IMR-90 (cell line): ENCODE data around the gene SPATA13. TPM values are rescaled to one million over a fixed set of nuclear protein-coding genes. Genes with fewer than 3 reads are reported as not detected.

ENCODE experiments used
- ATAC-seq: fragments of 200-7000 bp; cut with Tn5 transposase; 2 replicates; pipeline ENCODE4 v1.9.1; 2020; ENCODE audit warnings: low read depth, mild to moderate bottlenecking, moderate library complexity
- BruUV-seq: library from RNA; stranded (reverse); fragments of 400-500 nt; replicated peaks from 2 replicates; lab custom pipeline; 2021; lab: Mats Ljungman, UMichigan
- CTCF ChIA-PET: fragments of 300-600 bp; formaldehyde crosslinking; extraction: SDS; loops from one replicate; lab custom pipeline; 2021; ENCODE audit warnings: antibody characterized with exemption; lab: Yijun Ruan, JAX
- POLR2A ChIA-PET: fragments of 300-600 bp; sonication (Branson Sonifier 250); formaldehyde crosslinking; loops from one replicate; lab custom pipeline; 2022; ENCODE audit warnings: antibody characterized with exemption; ENCODE audit not compliant: unreplicated experiment; lab: Charles Lee
- DNase-seq: peaks from one replicate; pipeline ENCODE4 v3.0.0; 2013
- H2AFZ ChIP-seq: replicated peaks from 2 replicates; pipeline ENCODE3; 2013; ENCODE audit warnings: low read length, mild to moderate bottlenecking; ENCODE audit not compliant: poor library complexity
- H2AK5ac ChIP-seq: 2 replicates; pipeline ENCODE4 v1.6.1; 2013; ENCODE audit warnings: low read depth, low read length, inconsistent platforms
- H2AK9ac ChIP-seq: replicated peaks from 2 replicates; pipeline ENCODE3; 2013; ENCODE audit warnings: mild to moderate bottlenecking, low read depth, low read length, moderate library complexity; ENCODE audit not compliant: poor library complexity
- H2BK120ac ChIP-seq: 2 replicates; pipeline ENCODE4 v1.6.1; 2013; ENCODE audit warnings: low read depth, low read length, inconsistent platforms
- H2BK15ac ChIP-seq: 3 replicates; pipeline ENCODE4 v1.6.1; 2013; ENCODE audit warnings: low read depth, low read length, inconsistent platforms
- H2BK20ac ChIP-seq: 2 replicates; pipeline ENCODE4 v1.6.1; 2013; ENCODE audit warnings: low read depth, mild to moderate bottlenecking, inconsistent platforms, low read length, moderate library complexity
- H2BK5ac ChIP-seq: 2 replicates; pipeline ENCODE4 v1.6.1; 2013; ENCODE audit warnings: mild to moderate bottlenecking, low read depth, low read length, inconsistent platforms; ENCODE audit not compliant: poor library complexity, severe bottlenecking
- H3K14ac ChIP-seq: replicated peaks from 2 replicates; pipeline ENCODE4 v1.6.1; 2013; ENCODE audit warnings: low read depth, low read length, inconsistent platforms
- H3K18ac ChIP-seq: 2 replicates; pipeline ENCODE4 v1.6.1; 2013; ENCODE audit warnings: low read depth, low read length, control low read depth
- H3K23ac ChIP-seq: 2 replicates; pipeline ENCODE4 v1.6.1; 2013; ENCODE audit warnings: low read depth, low read length, inconsistent platforms
- H3K27ac ChIP-seq: 2 replicates; pipeline ENCODE4 v1.5.1; 2013; ENCODE audit warnings: mild to moderate bottlenecking, control low read depth, low read length; ENCODE audit not compliant: insufficient read depth
- H3K27me3 ChIP-seq: 2 replicates; pipeline ENCODE4 v1.6.1; 2013; ENCODE audit warnings: low read length; ENCODE audit not compliant: control insufficient read depth, insufficient read depth
- H3K36me3 ChIP-seq: 2 replicates; pipeline ENCODE4 v1.6.1; 2013; ENCODE audit warnings: low read length, mixed read lengths; ENCODE audit not compliant: control insufficient read depth, insufficient read depth
- H3K4ac ChIP-seq: 2 replicates; pipeline ENCODE4 v1.6.1; 2013; ENCODE audit warnings: low read depth, low read length, inconsistent platforms
- H3K4me1 ChIP-seq: 2 replicates; pipeline ENCODE4 v1.6.1; 2013; ENCODE audit warnings: low read length, mixed read lengths; ENCODE audit not compliant: control insufficient read depth, insufficient read depth
- H3K4me2 ChIP-seq: 2 replicates; pipeline ENCODE4 v1.6.1; 2013; ENCODE audit warnings: low read depth, mild to moderate bottlenecking, control low read depth, low read length, moderate library complexity
- H3K4me3 ChIP-seq: 2 replicates; pipeline ENCODE4 v1.5.1; 2013; ENCODE audit warnings: low read depth, mild to moderate bottlenecking, control low read depth, low read length, moderate library complexity; ENCODE audit not compliant: insufficient read depth
- H3K56ac ChIP-seq: 2 replicates; pipeline ENCODE4 v1.6.1; 2013; ENCODE audit warnings: low read length, inconsistent platforms; ENCODE audit not compliant: insufficient read depth; ENCODE audit errors: extremely low read depth
- H3K79me1 ChIP-seq, 2 experiments: 2 replicates each; pipeline ENCODE4 v1.6.1; 2013; ENCODE audit warnings: low read length in 2 of 2, inconsistent platforms in 1 of 2, low read depth in 1 of 2
- H3K9ac ChIP-seq: 2 replicates; pipeline ENCODE4 v1.6.1; 2013; ENCODE audit warnings: low read depth, low read length, control low read depth
- H3K9me1 ChIP-seq: 2 replicates; pipeline ENCODE4 v1.6.1; 2013; ENCODE audit warnings: low read length, inconsistent platforms; ENCODE audit not compliant: insufficient read depth
- H3K9me3 ChIP-seq: 2 replicates; pipeline ENCODE4 v1.6.1; 2013; ENCODE audit warnings: low read length; ENCODE audit not compliant: control insufficient read depth, insufficient read depth
- H4K20me1 ChIP-seq: 2 replicates; pipeline ENCODE4 v1.6.1; 2013; ENCODE audit warnings: low read length, inconsistent platforms; ENCODE audit not compliant: insufficient read depth
- H4K5ac ChIP-seq: 2 replicates; pipeline ENCODE4 v1.6.1; 2013; ENCODE audit warnings: mild to moderate bottlenecking, low read depth, low read length, control low read depth
- H4K8ac ChIP-seq, 2 experiments: 2 replicates each; pipeline ENCODE4 v1.6.1; 2013; ENCODE audit warnings: low read depth in 2 of 2, low read length in 2 of 2, control low read depth in 1 of 2, inconsistent platforms in 1 of 2
- H4K91ac ChIP-seq: 2 replicates; pipeline ENCODE4 v1.6.1; 2013; ENCODE audit warnings: low read depth, low read length, inconsistent platforms; ENCODE audit not compliant: insufficient read depth
- BHLHE40 ChIP-seq: fragments of 150-350 bp; IDR thresholded peaks from 2 replicates; pipeline ENCODE4 v1.6.1; 2016; ENCODE audit warnings: mild to moderate bottlenecking, low read depth, low read length
- CEBPB ChIP-seq: IDR thresholded peaks from 2 replicates; pipeline ENCODE4 v1.6.1; 2012; ENCODE audit warnings: low read depth, low read length, improper control_type of control experiment
- CHD1 ChIP-seq: IDR thresholded peaks from 2 replicates; pipeline ENCODE4 v1.6.1; 2012; ENCODE audit warnings: low read depth, low read length, improper control_type of control experiment
- CTCF ChIP-seq: conservative IDR thresholded peaks from 2 replicates; pipeline ENCODE4 v1.5.1; 2012; ENCODE audit warnings: mild to moderate bottlenecking, low read depth, low read length, improper control_type of control experiment
- FOS ChIP-seq: fragments of 150-350 bp; IDR thresholded peaks from 2 replicates; pipeline ENCODE4 v1.6.1; 2016; ENCODE audit warnings: low read depth, low read length
- MAFK ChIP-seq: IDR thresholded peaks from 2 replicates; pipeline ENCODE4 v1.6.1; 2012; ENCODE audit warnings: low read depth, low read length, improper control_type of control experiment
- MAZ ChIP-seq: IDR thresholded peaks from 2 replicates; pipeline ENCODE4 v1.6.1; 2012; ENCODE audit warnings: low read depth, mild to moderate bottlenecking, low read length, improper control_type of control experiment, moderate library complexity, borderline replicate concordance
- MXI1 ChIP-seq: IDR thresholded peaks from 2 replicates; pipeline ENCODE4 v1.6.1; 2012; ENCODE audit warnings: low read depth, mild to moderate bottlenecking, low read length, moderate library complexity, borderline replicate concordance
- NFE2L2 ChIP-seq: fragments of 150-350 bp; IDR thresholded peaks from 2 replicates; pipeline ENCODE4 v1.6.1; 2016; ENCODE audit warnings: low read depth, mild to moderate bottlenecking, low read length
- POLR2A ChIP-seq: IDR thresholded peaks from 2 replicates; pipeline ENCODE4 v1.6.1; 2012; ENCODE audit warnings: mild to moderate bottlenecking, low read depth, low read length
- RAD21 ChIP-seq: IDR thresholded peaks from 2 replicates; pipeline ENCODE4 v1.6.1; 2012; ENCODE audit warnings: low read length, improper control_type of control experiment
- RCOR1 ChIP-seq: IDR thresholded peaks from 2 replicates; pipeline ENCODE4 v1.6.1; 2012; ENCODE audit warnings: mild to moderate bottlenecking, low read length, improper control_type of control experiment; ENCODE audit not compliant: insufficient replicate concordance
- RFX5 ChIP-seq: IDR thresholded peaks from 2 replicates; pipeline ENCODE4 v1.8.0; 2012; ENCODE audit warnings: low read depth, mild to moderate bottlenecking, low read length, moderate library complexity
- SMC3 ChIP-seq: fragments of 150-350 bp; IDR thresholded peaks from 2 replicates; pipeline ENCODE4 v1.6.1; 2016; ENCODE audit warnings: low read depth, mild to moderate bottlenecking, antibody characterized with exemption, low read length, moderate library complexity
- USF2 ChIP-seq: fragments of 150-350 bp; IDR thresholded peaks from 2 replicates; pipeline ENCODE4 v1.6.1; 2017; ENCODE audit warnings: mild to moderate bottlenecking, antibody characterized with exemption, low read length, low read depth
- WGBS, 2 experiments: methylation state at CpG; one replicate each; pipeline versions ENCODE4 v1.1.5 to v1.1.7; 2013; ENCODE audit warnings: missing lambda C conversion rate in 2 of 2; ENCODE audit not compliant: insufficient read length in 1 of 2; ENCODE audit errors: extremely low coverage in 2 of 2; 5-methylcytosine and 5-hydroxymethylcytosine counted together
- dilution Hi-C: fragments of 300-500 bp; cut with HindIII; formaldehyde crosslinking; loops from one replicate; pipeline ENCODE4 v1.14.3; 2018; ENCODE audit warnings: low sequenced_read_pairs; ENCODE audit not compliant: unreplicated experiment
- in situ Hi-C: fragments of 300-500 bp; cut with MboI; formaldehyde crosslinking; loops from 3 replicates; pipeline ENCODE4 v1.14.3; 2019; ENCODE audit warnings: low sequenced_read_pairs, inconsistent platforms, mixed read lengths
- intact Hi-C: fragments of 100-400 bp; cut with micrococcal nuclease; formaldehyde crosslinking; loops from 2 replicates; pipeline ENCODE4 v1.10.0; 2022
- polyA plus RNA-seq, 3 experiments: library from polyadenylated mRNA; depleted of rRNA; stranded (reverse); fragments of >200 nt; gene quantifications; 2 replicates each; pipeline ENCODE4 v1.2.3, GENCODE V29; 2012; ENCODE audit warnings: low replicate concordance in 1 of 3
- total RNA-seq: library from RNA; depleted of rRNA; stranded (reverse); fragments of >200 nt; gene quantifications from 2 replicates; pipeline ENCODE4 v1.2.3, GENCODE V29; 2012

The SPATA13 gene
- total and polyA plus RNA-seq, 2 of the 4 experiments (the other 2 are of a cell fraction): 10.5 to 12.5 TPM

GRCh38 chr13:24301434-24301833 lies 140.9 kb downstream of the SPATA13 start:
- Histone ChIP-seq H3K4me1 (peaks cover 10% of the 10 kb centered on the region), H3K18ac (no peak overlapping the region), H3K9ac (no peak overlapping the region), H2AK9ac (no peak overlapping the region), H3K9me1 (peaks cover 6% of the 10 kb centered on the region), H3K14ac (no peak overlapping the region), H4K5ac (no peak overlapping the region), H4K8ac (no peak overlapping the region), H4K20me1 (no peaks in the 10 kb centered on the region; the same call in none of the 2 replicates), H3K4me3 (no peak overlapping the region), H3K79me1 (0 out of 4 replicates have a peak, but pooled peaks cover 0 to 3% of the 10 kb centered on the region in 2 experiments), H3K23ac (no peak overlapping the region), H2BK120ac (no peak overlapping the region), H3K36me3 (peaks cover 52% of the 10 kb centered on the region), H3K4me2 (no peak overlapping the region), H2AFZ (no peak overlapping the region), H2AK5ac (no peak overlapping the region), H3K27ac (no peak overlapping the region), H3K9me3 (no peaks in the 10 kb centered on the region), H3K4ac (no peak overlapping the region), H2BK5ac (no peak overlapping the region), H2BK20ac (no peak overlapping the region), H3K56ac (no peak overlapping the region), H4K91ac (no peak overlapping the region), H2BK15ac (no peak overlapping the region), H3K27me3 (no peaks in the 10 kb centered on the region)
- in situ Hi-C loops (no loop called here), dilution Hi-C loops (no loop called here), intact Hi-C loops (no loop called here)
- no peak for DNase-seq
- ChIA-PET POLR2A (no interaction called here), CTCF (no interaction called here)
- BruUV-seq: no TSS peak
- 95 to 100% methylated on average over 2 to 4 of the region's 12 CpGs for WGBS, 2 experiments
- no peak for ATAC-seq
- no peak for TF ChIP-seq CHD1
- TF ChIP-seq MAZ: no peak
- no peak for TF ChIP-seq RCOR1
- TF ChIP-seq BHLHE40: no peak
- TF ChIP-seq SMC3: no peak
- no peak for TF ChIP-seq CEBPB
- TF ChIP-seq CTCF: no peak
- TF ChIP-seq NFE2L2: no peak
- no peak for TF ChIP-seq POLR2A
- TF ChIP-seq RAD21: no peak
- no peak for TF ChIP-seq FOS
- TF ChIP-seq MAFK: no peak
- no peak for TF ChIP-seq RFX5
- TF ChIP-seq MXI1: no peak
- no peak for TF ChIP-seq USF2
